PC-3 (cell line): ENCODE data around the gene OPN1MW3.

Source experiments
- EZH2 ChIP-seq: fragments of 300-600 bp; sonication (generic); IDR thresholded peaks from one replicate; pipeline ENCODE4 v1.6.1; 2017; ENCODE audit warnings: antibody characterized with exemption, mild to moderate bottlenecking, low read length; ENCODE audit not compliant: unreplicated experiment
- TF ChIP-seq, protein P1 (sequence below): fragments of 300-600 bp; sonication (generic); conservative IDR thresholded peaks from 2 replicates; pipeline ENCODE4 v1.5.1; 2017; ENCODE audit warnings: antibody characterized with exemption, low read depth, mild to moderate bottlenecking, low read length

DNA sequence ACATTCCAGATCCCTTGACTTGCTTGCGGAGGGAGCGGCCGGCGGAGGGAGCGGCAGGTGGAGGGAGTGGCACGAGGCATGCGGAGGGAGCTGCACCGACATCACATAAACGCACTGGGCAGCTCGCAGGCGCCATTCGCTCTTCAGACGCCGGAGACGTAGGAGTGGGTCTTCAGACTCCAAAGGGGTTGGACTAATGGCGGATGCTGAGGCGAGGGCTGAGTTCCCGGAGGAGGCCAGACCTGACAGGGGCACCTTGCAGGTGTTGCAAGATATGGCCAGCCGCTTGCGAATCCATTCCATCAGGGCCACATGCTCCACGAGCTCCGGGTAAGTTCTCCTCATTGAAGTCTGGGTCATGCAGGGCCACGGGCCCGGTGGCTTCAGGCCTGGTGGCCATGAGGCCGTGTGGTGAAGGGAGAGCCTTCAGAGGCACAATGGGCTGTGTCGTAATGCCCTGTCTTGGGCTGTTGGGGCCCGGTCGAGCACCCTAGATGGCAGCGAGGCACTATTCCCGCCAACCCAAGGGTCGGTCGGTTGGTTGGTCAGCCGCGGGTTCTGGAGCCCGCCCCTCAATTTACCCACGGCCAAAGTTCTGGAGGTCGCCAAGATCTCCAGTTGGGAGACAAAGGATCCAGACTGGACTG lies 38.4 kb downstream of the OPN1MW3 start, which contains the start of gene TKTL1:
- TF ChIP-seq, protein P1, sequence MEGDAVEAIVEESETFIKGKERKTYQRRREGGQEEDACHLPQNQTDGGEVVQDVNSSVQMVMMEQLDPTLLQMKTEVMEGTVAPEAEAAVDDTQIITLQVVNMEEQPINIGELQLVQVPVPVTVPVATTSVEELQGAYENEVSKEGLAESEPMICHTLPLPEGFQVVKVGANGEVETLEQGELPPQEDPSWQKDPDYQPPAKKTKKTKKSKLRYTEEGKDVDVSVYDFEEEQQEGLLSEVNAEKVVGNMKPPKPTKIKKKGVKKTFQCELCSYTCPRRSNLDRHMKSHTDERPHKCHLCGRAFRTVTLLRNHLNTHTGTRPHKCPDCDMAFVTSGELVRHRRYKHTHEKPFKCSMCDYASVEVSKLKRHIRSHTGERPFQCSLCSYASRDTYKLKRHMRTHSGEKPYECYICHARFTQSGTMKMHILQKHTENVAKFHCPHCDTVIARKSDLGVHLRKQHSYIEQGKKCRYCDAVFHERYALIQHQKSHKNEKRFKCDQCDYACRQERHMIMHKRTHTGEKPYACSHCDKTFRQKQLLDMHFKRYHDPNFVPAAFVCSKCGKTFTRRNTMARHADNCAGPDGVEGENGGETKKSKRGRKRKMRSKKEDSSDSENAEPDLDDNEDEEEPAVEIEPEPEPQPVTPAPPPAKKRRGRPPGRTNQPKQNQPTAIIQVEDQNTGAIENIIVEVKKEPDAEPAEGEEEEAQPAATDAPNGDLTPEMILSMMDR, result no peak
- TF ChIP-seq EZH2, result no peak
